ENCODE data around the gene MPST. TPM values are rescaled to one million over a fixed set of nuclear protein-coding genes. Genes with fewer than 3 reads are reported as not detected.

Gene MPST
- total and polyA plus RNA-seq, 2 donors (not counting 1 experiment from before 2014, with no cell fraction given) = 14.8 to 51.5 TPM

DNA sequence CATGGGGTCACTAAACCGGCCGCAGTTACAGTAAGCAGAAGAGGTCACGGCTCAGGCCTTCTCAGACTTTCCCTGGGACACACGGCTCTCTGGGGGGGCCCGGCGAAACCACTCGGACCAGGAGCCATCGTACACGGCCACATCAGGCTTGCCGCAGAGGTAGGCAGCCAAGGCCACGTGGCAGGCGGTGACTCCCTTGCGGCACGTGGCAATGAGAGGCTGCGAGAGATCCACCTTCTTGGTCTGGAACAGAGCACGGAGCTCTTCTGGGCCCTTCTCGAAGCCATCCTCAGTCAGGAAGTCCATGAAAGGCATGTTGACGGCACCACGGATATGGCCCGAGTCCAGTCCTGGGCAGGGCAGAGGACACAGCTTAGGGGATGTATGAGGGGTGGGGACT lies 8.6 kb upstream of the MPST start:
- H3K9ac ChIP-seq (ENCODE audit: insufficient read depth, low read length) = no peak overlapping the region

DNA sequence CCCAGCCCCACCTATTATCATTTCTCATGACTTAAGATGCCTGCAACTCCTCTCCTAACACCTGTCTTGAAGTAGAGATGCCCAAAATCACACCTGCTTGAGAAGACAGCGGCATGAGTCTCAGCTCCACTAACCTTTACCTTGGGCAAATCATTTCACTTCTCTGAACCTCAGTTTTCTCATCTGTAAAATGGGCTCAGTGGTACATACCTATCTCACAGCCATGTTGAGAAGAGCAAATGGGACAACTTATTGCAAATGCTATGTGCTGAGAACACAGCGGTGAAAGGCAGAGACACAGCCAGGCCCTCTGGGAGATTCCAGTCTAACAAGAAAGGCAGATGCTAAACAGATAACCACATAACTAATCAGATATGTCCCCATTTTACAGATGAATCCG lies 8.1 kb upstream of the MPST start:
- H3K27me3 ChIP-seq (ENCODE audit: control insufficient read depth, insufficient read depth, low read length) = peaks cover 3% of the 10 kb centered on the region
- no peaks in the 10 kb centered on the region for H3K4me1 ChIP-seq (ENCODE audit: control insufficient read depth, extremely low read depth, insufficient read depth, low read length)
- no peaks in the 10 kb centered on the region for H4K20me1 ChIP-seq (ENCODE audit: control insufficient read depth, extremely low read depth, insufficient read depth, low read length)
- H3K4me3 ChIP-seq (replicated peaks in 1 of 4; ENCODE audit: control extremely low read depth in 1 of 4, insufficient read depth in 1 of 4, low read depth in 3 of 4, low read length in 4 of 4) = no peak overlapping the region
- H3K9ac ChIP-seq (ENCODE audit: insufficient read depth, low read length) = no peak overlapping the region
- no peaks in the 10 kb centered on the region for H3K9me3 ChIP-seq (ENCODE audit: control insufficient read depth, insufficient read depth, low read depth, low read length)
- no peak for DNase-seq (ENCODE audit: low read depth in 2 of 2)
- TF ChIP-seq EZH2 (IDR thresholded peaks at IDR 0.05; ENCODE audit: low read length, missing control alignments) = no peak
- TF ChIP-seq, protein P1, sequence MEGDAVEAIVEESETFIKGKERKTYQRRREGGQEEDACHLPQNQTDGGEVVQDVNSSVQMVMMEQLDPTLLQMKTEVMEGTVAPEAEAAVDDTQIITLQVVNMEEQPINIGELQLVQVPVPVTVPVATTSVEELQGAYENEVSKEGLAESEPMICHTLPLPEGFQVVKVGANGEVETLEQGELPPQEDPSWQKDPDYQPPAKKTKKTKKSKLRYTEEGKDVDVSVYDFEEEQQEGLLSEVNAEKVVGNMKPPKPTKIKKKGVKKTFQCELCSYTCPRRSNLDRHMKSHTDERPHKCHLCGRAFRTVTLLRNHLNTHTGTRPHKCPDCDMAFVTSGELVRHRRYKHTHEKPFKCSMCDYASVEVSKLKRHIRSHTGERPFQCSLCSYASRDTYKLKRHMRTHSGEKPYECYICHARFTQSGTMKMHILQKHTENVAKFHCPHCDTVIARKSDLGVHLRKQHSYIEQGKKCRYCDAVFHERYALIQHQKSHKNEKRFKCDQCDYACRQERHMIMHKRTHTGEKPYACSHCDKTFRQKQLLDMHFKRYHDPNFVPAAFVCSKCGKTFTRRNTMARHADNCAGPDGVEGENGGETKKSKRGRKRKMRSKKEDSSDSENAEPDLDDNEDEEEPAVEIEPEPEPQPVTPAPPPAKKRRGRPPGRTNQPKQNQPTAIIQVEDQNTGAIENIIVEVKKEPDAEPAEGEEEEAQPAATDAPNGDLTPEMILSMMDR (conservative IDR thresholded peaks at IDR 0.05 in 1 of 2, IDR thresholded peaks at IDR 0.05 in 1 of 2; ENCODE audit: low read depth in 1 of 2, low read length in 2 of 2) = no peak
- H3K4me2 ChIP-seq (ENCODE audit: extremely low read depth, insufficient read depth, low read length) = no peak overlapping the region
- H2AFZ ChIP-seq (ENCODE audit: low read length) = no peak overlapping the region
- no peak overlapping the region for H3K27ac ChIP-seq (ENCODE audit: insufficient read depth, low read length)
- H3K79me2 ChIP-seq (ENCODE audit: control insufficient read depth, insufficient read depth, low read length) = no peaks in the 10 kb centered on the region
- H3K36me3 ChIP-seq (ENCODE audit: control insufficient read depth, insufficient read depth, low read length) = no peaks in the 10 kb centered on the region

More for the DNA sequence above, 8.6 kb upstream of the MPST start:
- H3K36me3 ChIP-seq (ENCODE audit: control insufficient read depth, insufficient read depth, low read length) = no peaks in the 10 kb centered on the region
- no peak overlapping the region for H3K4me2 ChIP-seq (ENCODE audit: extremely low read depth, insufficient read depth, low read length)
- DNase-seq (ENCODE audit: low read depth in 2 of 2) = no peak
- H3K4me3 ChIP-seq (replicated peaks in 1 of 4; ENCODE audit: control extremely low read depth in 1 of 4, insufficient read depth in 1 of 4, low read depth in 3 of 4, low read length in 4 of 4) = no peak overlapping the region
- TF ChIP-seq, protein P1 (conservative IDR thresholded peaks at IDR 0.05 in 1 of 2, IDR thresholded peaks at IDR 0.05 in 1 of 2; ENCODE audit: low read depth in 1 of 2, low read length in 2 of 2) = no peak
- TF ChIP-seq EZH2 (IDR thresholded peaks at IDR 0.05; ENCODE audit: low read length, missing control alignments) = no peak
- no peak overlapping the region for H2AFZ ChIP-seq (ENCODE audit: low read length)
- H3K27ac ChIP-seq (ENCODE audit: insufficient read depth, low read length) = no peak overlapping the region
- no peaks in the 10 kb centered on the region for H4K20me1 ChIP-seq (ENCODE audit: control insufficient read depth, extremely low read depth, insufficient read depth, low read length)
- no peaks in the 10 kb centered on the region for H3K9me3 ChIP-seq (ENCODE audit: control insufficient read depth, insufficient read depth, low read depth, low read length)
- H3K79me2 ChIP-seq (ENCODE audit: control insufficient read depth, insufficient read depth, low read length) = no peaks in the 10 kb centered on the region
- peaks cover 8% of the 10 kb centered on the region for H3K27me3 ChIP-seq (ENCODE audit: control insufficient read depth, insufficient read depth, low read length)
- no peaks in the 10 kb centered on the region for H3K4me1 ChIP-seq (ENCODE audit: control insufficient read depth, extremely low read depth, insufficient read depth, low read length)

DNA sequence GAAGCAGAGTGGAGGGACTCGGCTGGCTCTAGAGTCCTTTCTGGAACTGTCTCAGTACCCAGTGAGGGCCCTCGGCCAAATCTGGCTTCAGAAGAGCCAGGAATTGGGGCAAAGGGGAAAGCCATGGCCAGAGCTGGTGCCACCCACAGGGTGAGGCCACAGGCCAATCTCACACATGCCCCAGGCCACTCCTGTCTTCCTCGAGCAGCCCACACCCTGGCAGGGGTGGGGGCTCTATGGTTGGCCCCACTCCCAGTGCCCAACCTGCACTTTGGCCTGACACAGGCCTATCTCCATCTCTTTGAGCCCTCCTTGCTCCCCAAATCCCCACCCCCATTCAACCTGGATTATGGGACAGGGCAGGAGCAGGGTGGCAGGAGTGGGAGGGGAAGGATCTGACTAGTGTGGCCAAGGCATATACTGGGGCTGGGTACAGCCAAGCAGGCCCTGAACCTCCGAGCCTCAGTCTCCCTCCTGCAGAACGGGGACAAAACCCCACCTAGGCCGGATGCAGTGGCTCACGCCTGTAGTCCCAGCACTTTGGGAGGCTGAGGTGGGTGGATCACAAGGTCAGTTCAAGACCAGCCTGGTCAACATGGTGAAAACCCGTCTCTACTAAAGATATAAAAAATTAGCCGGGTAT lies 7.2 kb upstream of the MPST start:
- TF ChIP-seq, protein P1 (conservative IDR thresholded peaks at IDR 0.05 in 1 of 2, IDR thresholded peaks at IDR 0.05 in 1 of 2; ENCODE audit: low read depth in 1 of 2, low read length in 2 of 2) = no peak
- no peak for TF ChIP-seq EZH2 (IDR thresholded peaks at IDR 0.05; ENCODE audit: low read length, missing control alignments)
- H3K79me2 ChIP-seq (ENCODE audit: control insufficient read depth, insufficient read depth, low read length) = no peaks in the 10 kb centered on the region
- H3K4me1 ChIP-seq (ENCODE audit: control insufficient read depth, extremely low read depth, insufficient read depth, low read length) = no peaks in the 10 kb centered on the region
- peaks cover 2% of the 10 kb centered on the region for H3K27me3 ChIP-seq (ENCODE audit: control insufficient read depth, insufficient read depth, low read length)
- no peak overlapping the region for H2AFZ ChIP-seq (ENCODE audit: low read length)
- H3K4me3 ChIP-seq (replicated peaks in 1 of 4; ENCODE audit: control extremely low read depth in 1 of 4, insufficient read depth in 1 of 4, low read depth in 3 of 4, low read length in 4 of 4) = no peak overlapping the region
- H3K36me3 ChIP-seq (ENCODE audit: control insufficient read depth, insufficient read depth, low read length) = no peaks in the 10 kb centered on the region
- no peak for DNase-seq (ENCODE audit: low read depth in 2 of 2)
- no peaks in the 10 kb centered on the region for H4K20me1 ChIP-seq (ENCODE audit: control insufficient read depth, extremely low read depth, insufficient read depth, low read length)
- H3K9ac ChIP-seq (ENCODE audit: insufficient read depth, low read length) = no peak overlapping the region
- no peaks in the 10 kb centered on the region for H3K9me3 ChIP-seq (ENCODE audit: control insufficient read depth, insufficient read depth, low read depth, low read length)
- no peak overlapping the region for H3K27ac ChIP-seq (ENCODE audit: insufficient read depth, low read length)
- H3K4me2 ChIP-seq (ENCODE audit: extremely low read depth, insufficient read depth, low read length) = no peak overlapping the region

All from fibroblast of lung (primary cell).